Keratinocyte (primary cell): ENCODE results near the gene GALNT9. TPM values are rescaled to one million over a fixed set of nuclear protein-coding genes. Genes with fewer than 3 reads are reported as not detected.

Source experiments
- DNase-seq: peaks from one replicate; pipeline ENCODE4 v3.0.0-alpha.2; 2011; ENCODE audit warnings: low read depth, missing footprints, low spot score
- FAIRE-seq: peaks from 2 replicates; lab custom pipeline; 2011; peaks lifted over from hg19 to GRCh38; lab: Jason Lieb, UNC
- H2AFZ ChIP-seq: 2 replicates; pipeline ENCODE4 v1.6.0; 2012; ENCODE audit warnings: low read length, control low read depth, inconsistent platforms; ENCODE audit not compliant: control insufficient read depth
- H3K27ac ChIP-seq: 2 replicates; pipeline ENCODE4 v1.5.1; 2011; ENCODE audit warnings: low read length; ENCODE audit not compliant: control insufficient read depth, insufficient read depth
- H3K27me3 ChIP-seq: 3 replicates; pipeline ENCODE4 v1.6.0; 2011; ENCODE audit warnings: low read length; ENCODE audit not compliant: control insufficient read depth, insufficient read depth; ENCODE audit errors: extremely low read depth
- H3K36me3 ChIP-seq, 2 experiments: 2 replicates in 1 of 2; 3 replicates in 1 of 2; pipeline ENCODE4 v1.5.1; 2011; ENCODE audit warnings: low read length in 2 of 2, mild to moderate bottlenecking in 1 of 2; ENCODE audit not compliant: control insufficient read depth in 2 of 2, insufficient read depth in 2 of 2; ENCODE audit errors: extremely low read depth in 1 of 2
- H3K4me1 ChIP-seq: 3 replicates; pipeline ENCODE4 v1.5.1; 2011; ENCODE audit warnings: low read length; ENCODE audit not compliant: control insufficient read depth, insufficient read depth; ENCODE audit errors: extremely low read depth
- H3K4me2 ChIP-seq: 3 replicates; pipeline ENCODE4 v1.6.0; 2011; ENCODE audit warnings: low read depth, low read length; ENCODE audit not compliant: control insufficient read depth, insufficient read depth; ENCODE audit errors: extremely low read depth
- H3K4me3 ChIP-seq, 3 experiments: fragments of 200-600 bp in 1 of 3; sonication (generic) in 1 of 3; 2 replicates in 2 of 3; 3 replicates in 1 of 3; pipeline ENCODE4 v1.5.1; 2011 to 2016; ENCODE audit warnings: low read length in 3 of 3, mild to moderate bottlenecking in 3 of 3, control low read depth in 2 of 3, inconsistent platforms in 1 of 3, low read depth in 1 of 3, mixed read lengths in 1 of 3, mixed run types in 1 of 3, moderate library complexity in 1 of 3; ENCODE audit not compliant: control insufficient read depth in 2 of 3, insufficient read depth in 2 of 3; ENCODE audit errors: extremely low read depth in 1 of 3
- H3K79me2 ChIP-seq: 2 replicates; pipeline ENCODE4 v1.6.0; 2012; ENCODE audit warnings: low read length; ENCODE audit not compliant: control insufficient read depth, insufficient read depth
- H3K9ac ChIP-seq: 3 replicates; pipeline ENCODE4 v1.6.0; 2011; ENCODE audit warnings: low read length; ENCODE audit not compliant: control insufficient read depth, insufficient read depth; ENCODE audit errors: extremely low read depth
- H3K9me1 ChIP-seq: 3 replicates; pipeline ENCODE4 v1.6.0; 2011; ENCODE audit warnings: low read length; ENCODE audit not compliant: control insufficient read depth, insufficient read depth; ENCODE audit errors: extremely low read depth
- H3K9me3 ChIP-seq: 2 replicates; pipeline ENCODE4 v1.5.1; 2012; ENCODE audit warnings: low read depth, low read length; ENCODE audit not compliant: control insufficient read depth
- H4K20me1 ChIP-seq: 3 replicates; pipeline ENCODE4 v1.6.0; 2011; ENCODE audit warnings: low read length; ENCODE audit not compliant: control insufficient read depth, insufficient read depth; ENCODE audit errors: extremely low read depth
- CTCF ChIP-seq, 3 experiments: IDR thresholded peaks in 1 of 3; conservative IDR thresholded peaks in 1 of 3; optimal IDR thresholded peaks in 1 of 3; 2 replicates in 2 of 3; 3 replicates in 1 of 3; pipeline versions ENCODE3 to v1.5.1; 2011; ENCODE audit warnings: low read length in 3 of 3, mild to moderate bottlenecking in 3 of 3, moderate library complexity in 2 of 3, control low read depth in 1 of 3, inconsistent platforms in 1 of 3; ENCODE audit not compliant: insufficient read depth in 2 of 3; ENCODE audit errors: extremely low read depth in 1 of 3
- EZH2 ChIP-seq: IDR thresholded peaks from one replicate; pipeline ENCODE4 v1.6.1; 2012; ENCODE audit warnings: inconsistent platforms, mild to moderate bottlenecking, low read length, moderate library complexity
- dilution Hi-C: fragments of 300-500 bp; cut with MboI; formaldehyde crosslinking; loops from one replicate; pipeline ENCODE4 v1.7.0; 2020; ENCODE audit warnings: low sequenced_read_pairs; ENCODE audit not compliant: extremely low pct_ligation_motif_present
- polyA plus RNA-seq, 5 experiments: library from polyadenylated mRNA; depleted of rRNA in 3 of 5; stranded (reverse) in 3 of 5; stranded (forward) in 1 of 5; unstranded in 1 of 5; fragments of >200 nt; gene quantifications; 1 replicate in 1 of 5; 2 replicates in 3 of 5; 3 replicates in 1 of 5; pipeline versions ENCODE4 v1.2.1 to v1.2.3, GENCODE V29; 2011 to 2012; ENCODE audit warnings: missing spikeins in 2 of 5, low read depth in 1 of 5, low replicate concordance in 1 of 5

The GALNT9 gene
- polyA plus RNA-seq, 1 donor (not counting 4 experiments of a cell fraction or from before 2014, with no cell fraction given) = not detected

GRCh38 chr12:132160601-132161035 is 168.8 kb downstream of the GALNT9 start:
- H3K9ac ChIP-seq = no peak overlapping the region
- DNase-seq = no peak
- H2AFZ ChIP-seq = no peak overlapping the region
- H3K4me1 ChIP-seq = no peaks in the 10 kb centered on the region
- no peak for TF ChIP-seq EZH2
- no peak for TF ChIP-seq CTCF (optimal IDR thresholded peaks at IDR 0.05 in 1 of 3, IDR thresholded peaks at IDR 0.05 in 1 of 3, conservative IDR thresholded peaks at IDR 0.05 in 1 of 3; ENCODE audit: extremely low read depth in 1 of 3, insufficient read depth in 2 of 3, low read length in 3 of 3)
- H3K4me3 ChIP-seq = no peak overlapping the region
- no peaks in the 10 kb centered on the region for H3K9me1 ChIP-seq
- no peak overlapping the region for H3K27ac ChIP-seq
- H4K20me1 ChIP-seq = no peaks in the 10 kb centered on the region
- no peak for FAIRE-seq
- H3K9me3 ChIP-seq = peaks cover 9% of the 10 kb centered on the region
- H3K36me3 ChIP-seq = peaks cover 5 to 7% of the 10 kb centered on the region in 2 experiments
- H3K27me3 ChIP-seq = peaks cover 17% of the 10 kb centered on the region
- H3K4me2 ChIP-seq = no peak overlapping the region
- no peaks in the 10 kb centered on the region for H3K79me2 ChIP-seq
- dilution Hi-C loops = no loop called here

GRCh38 chr12:132160016-132160415 is 169.4 kb downstream of the GALNT9 start:
- Histone ChIP-seq H4K20me1 (no peaks in the 10 kb centered on the region), H3K9ac (no peak overlapping the region), H3K27ac (no peak overlapping the region), H3K27me3 (peaks cover 17% of the 10 kb centered on the region), H2AFZ (no peak overlapping the region), H3K4me2 (no peak overlapping the region), H3K79me2 (no peaks in the 10 kb centered on the region), H3K4me3 (no peak overlapping the region), H3K9me3 (peaks cover 9% of the 10 kb centered on the region), H3K4me1 (no peaks in the 10 kb centered on the region), H3K36me3 (peaks cover 5 to 7% of the 10 kb centered on the region in 2 experiments), H3K9me1 (no peaks in the 10 kb centered on the region)
- dilution Hi-C loops = no loop called here
- TF ChIP-seq CTCF (optimal IDR thresholded peaks at IDR 0.05 in 1 of 3, IDR thresholded peaks at IDR 0.05 in 1 of 3, conservative IDR thresholded peaks at IDR 0.05 in 1 of 3; ENCODE audit: extremely low read depth in 1 of 3, insufficient read depth in 2 of 3, low read length in 3 of 3) (no peak), EZH2 (no peak)
- no peak for FAIRE-seq
- no peak for DNase-seq
